ENCODE data around the gene GAS2L3.

DNA sequence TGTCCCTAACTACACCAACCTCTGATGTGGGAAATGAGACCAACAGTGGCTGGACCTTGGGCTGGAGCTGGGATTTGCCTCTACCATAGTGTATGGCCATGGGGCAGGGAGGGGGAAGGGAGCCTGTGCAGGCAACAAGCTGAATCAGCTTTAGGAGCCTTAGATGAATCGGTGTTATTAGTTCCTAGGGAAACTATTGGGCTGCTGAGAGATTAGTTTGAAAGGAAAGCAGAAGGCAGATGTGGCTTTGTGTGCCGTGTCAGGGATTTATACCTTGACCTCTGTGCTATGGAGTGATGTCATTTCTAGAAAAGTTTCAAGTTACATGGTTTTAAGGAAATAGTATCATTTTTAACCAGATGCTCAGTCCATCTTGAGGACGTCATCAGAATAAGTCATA is 19.5 kb upstream of the GAS2L3 start:
- TF ChIP-seq EZH2 (IDR thresholded peaks at IDR 0.05; ENCODE audit: insufficient read depth, low read length): no peak
- TF ChIP-seq, protein P1, sequence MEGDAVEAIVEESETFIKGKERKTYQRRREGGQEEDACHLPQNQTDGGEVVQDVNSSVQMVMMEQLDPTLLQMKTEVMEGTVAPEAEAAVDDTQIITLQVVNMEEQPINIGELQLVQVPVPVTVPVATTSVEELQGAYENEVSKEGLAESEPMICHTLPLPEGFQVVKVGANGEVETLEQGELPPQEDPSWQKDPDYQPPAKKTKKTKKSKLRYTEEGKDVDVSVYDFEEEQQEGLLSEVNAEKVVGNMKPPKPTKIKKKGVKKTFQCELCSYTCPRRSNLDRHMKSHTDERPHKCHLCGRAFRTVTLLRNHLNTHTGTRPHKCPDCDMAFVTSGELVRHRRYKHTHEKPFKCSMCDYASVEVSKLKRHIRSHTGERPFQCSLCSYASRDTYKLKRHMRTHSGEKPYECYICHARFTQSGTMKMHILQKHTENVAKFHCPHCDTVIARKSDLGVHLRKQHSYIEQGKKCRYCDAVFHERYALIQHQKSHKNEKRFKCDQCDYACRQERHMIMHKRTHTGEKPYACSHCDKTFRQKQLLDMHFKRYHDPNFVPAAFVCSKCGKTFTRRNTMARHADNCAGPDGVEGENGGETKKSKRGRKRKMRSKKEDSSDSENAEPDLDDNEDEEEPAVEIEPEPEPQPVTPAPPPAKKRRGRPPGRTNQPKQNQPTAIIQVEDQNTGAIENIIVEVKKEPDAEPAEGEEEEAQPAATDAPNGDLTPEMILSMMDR (IDR thresholded peaks at IDR 0.05; ENCODE audit: insufficient read depth, low read depth, low read length): no peak
